ENCODE results near the gene FLT1.

FLT1 gene

DNA sequence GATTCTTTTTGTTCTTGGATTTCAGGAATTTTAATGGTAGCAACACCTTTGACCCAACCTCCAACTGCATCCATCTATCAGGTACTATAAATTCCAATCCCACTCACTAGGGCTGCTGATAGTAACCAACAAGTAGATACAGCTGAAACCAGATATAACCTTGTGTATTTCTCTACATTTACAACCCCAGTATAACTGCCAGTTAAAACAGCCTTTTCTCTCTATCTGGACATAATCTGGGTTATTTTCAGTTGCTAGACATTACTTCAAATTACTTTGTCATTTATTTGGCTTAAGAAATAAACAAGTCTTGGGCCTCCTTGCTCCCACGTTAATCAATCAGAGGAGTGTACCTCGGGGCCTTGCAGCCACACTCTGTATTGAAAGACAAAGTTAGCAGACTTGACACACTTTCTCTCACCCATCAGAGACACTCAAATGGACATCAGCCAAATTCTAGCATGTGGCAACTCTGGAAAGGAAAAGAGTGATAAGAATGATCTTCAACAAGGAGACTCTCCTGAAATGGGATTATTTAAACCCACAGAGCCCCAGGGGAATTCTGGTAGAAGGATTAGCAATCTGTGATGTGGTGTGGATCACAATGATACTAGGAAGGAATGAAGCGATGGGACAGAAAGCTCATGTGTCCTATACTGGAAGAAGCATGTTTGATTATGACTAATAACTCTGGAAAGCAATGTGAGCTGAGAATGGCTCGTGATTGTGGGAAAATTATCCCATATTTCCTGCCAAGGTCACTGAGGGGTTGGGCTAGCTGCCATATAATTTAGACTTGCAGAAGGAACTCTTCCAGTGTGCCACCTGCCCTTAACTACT, 157.5 kb downstream of the FLT1 start:
- DNase-seq, result no peak

DNA sequence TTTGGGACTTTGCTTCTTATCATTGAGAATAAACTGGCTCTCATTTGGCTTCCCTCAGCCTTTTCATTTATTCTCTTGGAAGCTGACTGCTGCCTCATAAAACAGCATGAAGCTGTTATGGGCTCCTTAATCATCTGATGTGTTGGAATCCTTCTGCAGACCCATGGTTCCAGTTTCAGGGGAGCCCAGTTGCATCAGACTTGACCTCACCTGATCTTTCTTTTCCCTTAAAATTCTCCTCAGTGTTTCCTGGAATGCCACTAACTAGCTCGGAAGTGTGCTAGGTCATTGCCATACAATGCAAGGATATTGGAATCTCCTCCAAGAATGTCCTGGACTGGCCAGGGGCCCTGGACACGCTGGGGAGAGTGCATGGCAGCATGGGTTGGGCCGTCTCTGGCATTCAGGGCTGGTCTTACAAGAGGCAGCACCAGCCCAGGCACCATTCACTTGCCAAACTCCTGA, 158.7 kb downstream of the FLT1 start:
- no peak for DNase-seq

DNA sequence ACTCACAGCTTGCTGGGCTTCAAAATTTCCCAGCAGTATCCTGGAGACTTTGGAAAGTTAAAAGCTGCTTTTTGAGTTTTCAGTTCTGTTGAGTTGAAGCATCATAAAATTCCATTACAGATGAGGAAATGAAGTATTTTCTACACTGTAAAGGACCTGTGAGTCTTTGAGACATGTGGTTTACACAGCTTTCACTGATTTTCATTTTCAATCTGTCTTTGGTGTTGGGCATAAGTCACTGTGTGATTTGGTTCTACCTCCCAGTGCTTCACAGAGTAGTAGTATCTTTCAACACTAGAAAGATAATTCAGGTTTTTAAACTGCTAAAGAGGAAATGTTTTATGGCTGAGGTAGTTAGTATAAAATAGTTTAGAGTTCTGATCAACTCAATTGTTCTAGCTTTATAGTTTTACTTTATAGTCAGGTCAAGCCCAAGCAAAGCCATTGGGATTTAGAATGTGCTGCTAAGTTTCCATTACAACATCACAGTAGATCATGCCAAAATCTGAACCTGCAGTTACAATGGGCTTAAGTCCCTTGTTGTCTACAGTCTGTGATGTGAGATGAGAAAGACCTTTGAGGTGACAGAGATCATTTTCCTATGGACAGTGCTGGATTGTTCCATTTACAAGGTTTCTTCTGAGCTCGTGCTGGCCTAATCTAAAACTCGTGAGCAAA, 161.6 kb downstream of the FLT1 start:
- no peak for DNase-seq

DNA sequence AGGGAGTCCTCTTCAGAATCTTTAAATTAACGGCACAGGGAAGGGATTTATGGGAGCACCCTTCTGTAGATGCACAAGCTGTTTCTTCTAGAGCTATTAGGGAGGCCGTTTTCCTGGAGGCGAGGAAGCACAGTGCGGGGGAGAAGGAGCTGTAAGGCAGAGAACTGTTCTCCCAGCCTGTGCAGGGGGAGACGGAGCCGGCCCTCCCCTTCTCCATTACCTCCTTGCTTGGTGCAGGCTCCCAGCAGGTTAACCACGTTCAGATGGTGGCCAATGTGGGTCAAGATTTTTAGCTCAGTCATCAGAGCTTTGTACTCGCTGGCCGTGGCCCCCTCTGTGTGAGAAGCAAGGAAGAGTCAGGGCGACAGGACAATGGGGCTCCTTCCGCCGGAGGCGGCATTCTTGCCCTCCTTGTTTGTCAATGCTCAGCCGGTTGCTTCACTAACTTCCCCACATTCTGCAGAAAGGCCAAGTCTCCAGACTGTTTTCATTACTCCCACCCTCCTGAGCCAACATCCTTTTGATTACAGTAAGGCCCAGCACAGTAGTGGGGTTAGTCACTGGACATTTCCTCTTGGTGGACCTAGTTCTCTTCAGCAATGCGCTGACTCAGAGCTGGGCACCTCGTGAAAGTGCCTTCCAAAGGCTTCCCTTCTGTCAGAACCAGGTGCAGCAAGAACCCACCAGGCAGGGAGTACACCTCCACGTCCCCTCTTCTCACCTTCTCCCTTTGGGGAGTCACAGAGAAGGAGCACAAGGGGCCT, 165.4 kb downstream of the FLT1 start:
- DNase-seq, result no peak

DNA sequence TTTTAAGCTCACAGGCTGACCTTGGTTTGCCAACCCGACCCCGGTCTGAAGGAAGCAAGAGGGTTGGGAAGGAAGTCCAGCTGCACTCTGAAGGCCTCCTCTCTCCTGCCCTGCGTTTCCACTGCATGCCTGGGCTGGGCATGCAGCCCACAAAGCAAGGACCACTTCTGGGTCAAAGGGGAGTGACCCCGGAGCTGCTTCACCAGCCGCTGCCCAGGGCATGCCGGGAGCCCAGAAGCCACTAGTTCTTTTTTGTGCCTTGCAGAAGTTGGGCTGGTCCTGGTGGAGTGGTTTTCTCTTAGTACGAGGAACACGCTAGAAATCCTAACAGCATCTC, 166.7 kb downstream of the FLT1 start:
- DNase-seq, result no peak

DNA sequence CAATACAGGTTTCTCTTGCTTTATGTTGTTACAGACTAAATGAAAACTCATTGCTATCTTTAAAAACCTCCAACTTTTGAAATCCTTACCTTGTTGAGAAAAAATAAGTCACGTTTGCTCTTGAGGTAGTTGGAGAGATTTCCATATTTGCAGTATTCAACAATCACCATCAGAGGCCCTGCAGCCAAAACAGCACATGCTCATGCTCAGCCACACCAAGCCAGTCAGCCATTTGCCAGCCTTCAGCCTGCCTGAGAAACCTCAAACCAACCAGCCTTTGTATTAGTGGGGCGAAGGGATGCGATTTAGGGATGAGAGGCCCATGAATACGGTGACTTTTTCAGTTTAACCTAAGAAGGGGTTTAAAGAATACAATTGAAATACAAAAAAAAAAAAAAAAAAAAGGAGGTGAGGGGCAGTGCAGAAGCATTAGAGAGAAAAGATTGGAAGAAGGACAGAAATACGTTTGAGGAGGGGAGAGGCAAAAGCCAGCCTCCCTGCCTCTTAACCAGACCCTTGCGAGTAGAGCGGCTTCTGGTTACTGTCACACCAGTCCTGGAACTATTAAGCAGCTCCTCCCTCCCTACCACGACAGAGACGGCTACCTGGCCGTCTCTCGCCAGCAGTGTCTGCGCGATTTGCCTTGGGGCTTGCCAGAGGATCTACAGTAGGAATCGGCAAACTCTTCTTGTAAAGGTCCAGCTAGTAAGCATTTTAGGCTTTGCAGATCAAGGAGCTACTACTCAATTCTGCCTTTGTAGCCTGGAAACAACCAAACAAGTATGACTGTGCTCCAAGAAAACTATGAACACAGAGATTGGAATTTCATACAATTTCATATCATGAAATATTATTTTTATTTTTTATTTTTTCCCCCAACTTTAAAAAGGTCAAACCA, 167.3 kb downstream of the FLT1 start:
- DNase-seq, result no peak

DNA sequence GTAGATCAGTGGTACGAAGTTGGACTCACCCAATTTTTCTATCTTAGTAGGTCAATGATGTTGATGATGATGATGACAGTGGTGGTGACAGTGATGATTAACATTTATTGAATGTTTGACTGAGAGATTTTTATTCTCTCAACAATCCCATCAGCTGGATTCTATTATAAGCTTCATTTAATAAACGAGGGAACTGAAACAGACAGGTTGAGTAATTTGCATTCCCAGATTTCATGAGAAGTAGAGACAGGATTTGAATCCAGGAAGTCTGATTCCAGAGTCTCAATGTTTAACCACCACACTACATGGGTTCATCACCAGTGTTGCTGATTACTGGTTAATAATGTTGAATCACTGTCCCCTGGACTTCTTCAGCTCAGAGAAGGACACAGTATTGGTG, 168.9 kb downstream of the FLT1 start:
- DNase-seq, result no peak

DNA sequence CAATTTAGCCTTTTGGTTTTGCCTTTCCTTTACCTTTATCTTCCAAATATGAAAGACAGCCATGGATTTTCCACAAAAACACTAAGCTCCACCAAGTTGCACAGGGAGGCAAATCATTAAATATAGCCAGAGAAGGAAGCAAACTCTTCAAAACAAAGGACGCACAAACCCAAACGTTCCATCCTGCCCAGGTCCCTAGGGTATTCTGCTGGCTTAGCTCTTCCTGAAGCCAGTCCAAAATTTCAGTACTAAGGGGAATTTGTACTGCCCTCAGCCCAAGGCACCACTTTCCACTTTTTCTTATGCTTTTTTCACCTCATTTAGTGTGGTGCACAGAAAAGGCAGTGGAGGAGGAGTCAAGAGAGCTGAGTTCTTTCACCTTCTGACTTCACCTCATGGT, 169.9 kb downstream of the FLT1 start:
- no peak for DNase-seq

DNA sequence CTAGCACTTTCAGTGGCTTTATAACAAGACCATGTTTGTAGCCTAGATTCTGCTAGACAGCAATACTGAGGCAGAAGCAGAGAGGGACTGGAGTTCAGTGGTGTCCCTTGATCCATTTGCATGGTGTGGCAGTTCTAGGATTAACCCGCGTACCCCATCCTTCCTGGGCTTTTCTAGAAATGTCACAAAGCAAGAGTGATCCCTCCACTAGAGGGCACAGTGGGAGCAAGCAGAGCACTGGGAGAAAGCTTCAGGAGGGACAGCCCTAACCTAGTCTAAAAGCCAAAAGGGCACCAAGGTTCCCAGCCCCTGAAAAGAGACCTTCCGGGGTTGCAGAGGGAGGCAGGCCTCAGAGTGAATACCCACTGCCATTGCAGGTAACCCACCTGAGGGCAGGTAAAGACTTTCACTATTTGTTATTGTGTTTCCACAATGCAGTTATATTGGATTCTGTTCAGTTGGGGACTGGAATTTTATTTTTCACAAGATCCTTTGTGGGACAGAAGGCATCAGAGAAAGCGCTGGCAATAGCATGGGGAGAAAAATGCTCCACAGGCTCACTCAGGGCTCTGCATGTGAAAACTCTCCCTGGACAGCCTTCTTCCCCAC, 170.6 kb downstream of the FLT1 start:
- DNase-seq, result peak; percentile 72

DNA sequence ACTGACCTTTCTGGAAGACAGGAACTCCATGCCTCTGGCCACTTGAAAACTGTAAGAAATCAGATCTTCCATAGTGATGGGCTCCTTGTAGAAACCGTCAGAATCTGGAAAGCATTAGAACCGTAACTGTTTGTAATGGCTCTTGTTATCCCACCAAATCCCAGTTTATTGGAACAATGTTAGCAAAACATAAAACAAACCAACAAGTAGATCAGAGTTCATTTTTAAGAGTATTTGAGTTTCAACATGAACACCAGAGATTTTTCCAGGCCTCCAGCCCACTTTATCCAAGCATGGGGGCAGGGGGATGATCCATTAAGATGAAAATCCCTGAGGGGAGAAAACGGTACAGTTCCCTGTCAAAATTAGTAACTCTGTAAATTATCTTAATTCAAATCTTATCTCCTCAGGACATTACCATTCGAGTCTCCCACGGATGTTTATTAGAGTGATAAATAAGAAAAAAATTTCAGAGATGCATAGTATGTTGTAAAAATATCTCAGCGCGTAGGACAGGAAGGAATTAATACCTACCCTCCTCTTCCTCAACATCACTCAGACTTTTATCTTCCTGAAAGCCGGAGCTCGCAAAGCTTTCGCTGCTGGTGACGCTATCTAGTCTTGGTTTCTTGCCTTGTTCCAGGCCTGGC, 172.5 kb downstream of the FLT1 start:
- DNase-seq, result no peak

DNA sequence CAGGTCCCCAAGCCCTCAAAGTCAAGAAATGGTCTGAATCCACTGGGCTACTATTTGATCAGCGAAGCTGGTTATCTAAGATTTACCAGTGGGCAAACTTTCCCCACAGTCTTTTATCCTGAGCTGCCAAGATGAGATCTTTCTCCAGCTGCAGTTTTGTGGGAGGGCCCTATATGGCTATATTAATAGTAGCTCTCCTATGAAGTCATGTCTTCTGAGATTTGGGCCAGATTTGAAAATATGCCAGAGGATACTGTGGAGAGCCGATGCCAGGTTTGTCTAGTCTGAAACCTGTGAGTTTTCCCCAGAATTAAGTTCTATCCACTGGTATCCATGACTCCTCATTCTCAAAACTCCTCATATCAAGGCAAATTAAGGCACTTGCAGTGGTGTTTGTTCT, 173.2 kb downstream of the FLT1 start:
- DNase-seq, result no peak

DNA sequence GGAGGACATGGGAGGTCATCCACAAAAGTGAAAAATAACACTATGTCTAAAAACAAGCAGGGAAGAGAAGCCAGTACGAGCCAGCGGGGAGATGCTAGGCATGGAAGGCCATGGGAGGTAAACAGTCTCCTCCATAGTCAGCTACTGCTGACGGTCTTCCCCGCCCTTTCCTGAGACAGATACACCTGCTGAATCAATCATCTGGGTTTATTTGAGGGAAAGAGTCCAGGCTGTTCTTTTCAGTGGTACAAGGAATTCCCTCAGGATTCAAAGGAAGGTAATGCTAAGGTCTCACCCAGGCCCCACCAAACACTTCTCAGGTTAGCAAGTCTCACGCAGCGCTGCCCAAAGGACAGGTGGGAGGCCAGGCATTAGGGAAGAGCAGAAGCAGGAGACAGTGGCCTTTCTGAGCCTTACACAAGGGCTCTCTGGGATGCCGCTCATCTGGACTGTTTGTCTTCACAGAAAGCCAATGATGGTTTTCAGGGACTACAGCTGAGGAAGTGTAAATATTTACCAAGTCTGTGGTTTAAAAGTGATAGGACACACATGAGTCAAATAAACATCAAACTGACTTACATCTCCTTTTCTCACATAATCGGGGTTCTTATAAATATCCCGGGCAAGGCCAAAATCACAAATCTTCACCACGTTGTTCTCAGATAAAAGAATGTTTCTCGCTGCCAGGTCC, 173.9 kb downstream of the FLT1 start:
- DNase-seq, result no peak

DNA sequence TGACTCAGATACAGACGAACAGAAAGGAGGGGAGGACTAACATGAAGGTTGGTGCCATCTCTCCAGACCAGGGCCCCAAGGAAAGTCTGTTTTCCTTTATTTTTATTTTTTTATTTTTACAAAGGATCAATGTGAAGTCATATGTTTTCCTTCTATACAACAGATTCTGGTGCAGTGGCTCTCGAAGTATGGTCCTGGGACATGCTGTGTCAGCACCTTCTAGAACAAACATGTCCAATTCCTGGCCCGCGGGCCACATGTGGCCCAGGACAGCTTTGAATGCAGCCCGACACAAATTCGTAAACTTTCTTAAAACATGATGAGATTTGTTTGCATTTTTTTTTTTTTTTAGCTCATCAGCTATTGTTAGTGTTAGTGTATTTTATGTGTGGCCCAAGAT, 174.7 kb downstream of the FLT1 start:
- DNase-seq, result no peak

DNA sequence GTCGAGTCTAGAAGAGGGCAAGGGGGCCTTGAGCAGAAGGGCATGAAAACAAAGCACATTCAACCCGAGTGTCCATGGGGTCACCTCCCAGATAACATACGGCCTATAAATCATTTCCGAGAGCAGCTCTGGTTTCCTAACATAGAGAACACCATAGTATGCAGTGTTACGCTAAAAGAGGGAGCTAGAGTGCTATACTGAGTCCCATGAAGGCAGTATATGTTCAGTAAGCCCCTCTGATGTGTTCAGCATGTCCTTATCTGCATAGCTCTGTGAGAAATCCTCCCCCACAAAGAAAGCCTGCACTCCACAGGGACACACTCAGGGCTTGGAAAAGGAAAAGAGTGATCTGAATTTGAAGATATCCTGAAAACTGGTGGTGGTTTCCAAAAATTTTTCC, 175.4 kb downstream of the FLT1 start:
- no peak for DNase-seq

DNA sequence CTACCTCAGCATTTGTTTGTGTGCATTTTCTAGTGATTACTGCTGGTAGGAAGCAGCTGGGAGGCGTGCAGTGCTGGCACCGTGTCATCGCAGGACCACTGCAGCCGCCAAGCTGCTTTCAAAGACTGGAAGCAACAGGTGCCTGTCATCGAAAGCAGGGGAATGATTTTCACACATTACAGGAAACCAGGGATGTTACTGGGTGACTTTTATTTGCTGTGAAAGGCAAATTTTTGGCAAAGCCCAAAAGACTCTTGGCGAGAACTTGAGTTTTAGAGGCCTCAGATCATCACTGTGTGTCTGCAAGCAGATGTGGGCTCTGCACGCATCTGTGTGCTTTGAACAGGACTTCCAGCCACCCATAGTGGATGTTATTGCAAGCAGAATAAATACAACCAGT, 176.4 kb downstream of the FLT1 start:
- DNase-seq, result no peak

DNA sequence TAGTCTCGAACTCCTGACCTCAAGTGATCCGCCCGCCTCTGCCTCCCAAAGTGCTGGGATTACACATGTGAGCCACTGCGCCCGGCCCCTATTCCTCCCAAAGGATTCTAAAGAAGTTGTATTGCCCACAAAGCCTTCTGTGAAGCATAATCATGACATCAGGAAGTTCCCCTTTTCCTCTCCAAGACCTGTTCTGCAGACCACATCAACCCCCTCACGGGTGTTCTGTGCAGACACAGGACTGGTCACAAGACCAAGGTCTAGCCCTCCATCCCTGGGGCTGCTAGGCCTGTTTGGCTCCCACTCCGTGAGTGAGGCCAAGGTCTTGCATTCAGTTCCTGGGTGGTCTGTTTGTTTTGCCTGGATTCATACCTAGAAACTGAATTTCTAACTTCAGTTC, 178.1 kb downstream of the FLT1 start:
- no peak for DNase-seq

DNA sequence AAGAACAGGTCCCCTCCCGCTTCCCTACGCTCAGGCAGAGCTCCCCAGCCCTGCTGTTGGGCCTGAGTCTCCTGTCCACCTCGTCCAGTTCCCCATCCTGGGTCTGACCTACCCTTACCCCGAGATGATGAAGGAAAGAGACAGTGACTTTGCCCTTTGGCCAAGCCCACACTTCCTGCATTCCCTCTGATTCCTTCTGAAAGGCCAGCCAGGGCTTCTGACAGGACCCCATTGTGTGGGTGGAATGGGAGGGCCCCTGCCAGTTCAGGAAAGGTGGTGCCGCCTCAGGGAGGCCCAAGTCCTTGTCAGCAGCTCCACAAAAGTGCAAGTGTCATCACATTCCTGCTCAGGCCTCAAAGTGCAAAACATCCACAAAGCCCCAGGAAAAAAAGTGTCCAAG, 178.8 kb downstream of the FLT1 start:
- no peak for DNase-seq

DNA sequence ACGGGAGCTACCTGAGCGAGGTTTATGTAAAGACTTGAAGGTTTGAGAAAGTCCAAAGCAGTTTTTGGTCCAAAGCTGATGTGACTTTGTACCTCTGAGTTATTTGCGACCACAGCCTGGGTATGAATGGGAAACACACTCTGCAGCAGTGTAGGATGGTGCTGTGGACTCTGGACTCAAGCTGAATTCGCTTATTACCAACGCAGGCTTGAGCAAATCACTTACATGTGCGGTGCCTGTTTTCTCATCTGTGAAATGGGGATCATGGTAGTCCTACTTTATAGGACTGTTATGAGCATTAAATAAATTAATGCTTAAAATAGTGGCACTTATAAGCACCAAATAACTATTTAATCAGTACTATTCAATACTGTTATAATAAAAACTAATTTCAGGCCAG, 180.0 kb downstream of the FLT1 start:
- no peak for DNase-seq

DNA sequence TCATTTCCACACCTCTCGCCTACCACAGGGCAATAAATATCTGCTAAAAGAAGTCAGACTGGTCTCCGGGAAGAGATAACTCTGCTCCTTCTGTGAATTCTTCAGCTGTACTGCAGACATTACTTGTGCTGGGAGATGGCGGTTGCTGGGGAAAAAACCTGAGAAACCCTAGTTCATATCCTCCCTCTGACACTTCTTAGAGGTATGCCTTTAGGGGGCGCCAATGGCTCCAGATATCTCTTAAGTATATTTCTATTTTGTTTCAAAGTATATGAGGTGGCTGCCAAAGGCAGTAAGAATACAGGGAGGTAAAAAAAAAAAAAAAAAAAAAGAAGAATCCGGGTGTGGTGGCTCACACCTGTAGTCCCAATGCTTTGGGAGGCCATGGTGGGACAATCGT, 181.3 kb downstream of the FLT1 start:
- no peak for DNase-seq

DNA sequence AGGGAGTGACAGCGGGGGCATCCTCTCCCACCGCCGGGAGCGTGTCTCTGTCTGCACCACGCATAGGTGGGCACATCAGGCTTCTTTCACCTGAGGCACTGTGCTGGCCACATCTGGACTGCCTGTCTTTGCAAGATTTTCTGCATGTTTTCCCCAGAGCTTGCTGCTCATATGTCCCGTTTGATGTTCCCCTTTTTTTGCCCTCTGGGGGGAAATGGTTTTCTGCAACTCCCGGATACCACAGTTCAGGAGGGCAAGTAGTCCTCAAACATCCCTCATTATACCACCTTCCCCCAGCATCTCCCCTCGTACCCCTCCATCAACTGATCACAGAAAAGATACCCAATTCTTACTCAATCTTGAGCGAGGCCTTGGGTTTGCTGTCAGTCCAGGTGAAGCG, 188.6 kb downstream of the FLT1 start:
- DNase-seq, result no peak

DNA sequence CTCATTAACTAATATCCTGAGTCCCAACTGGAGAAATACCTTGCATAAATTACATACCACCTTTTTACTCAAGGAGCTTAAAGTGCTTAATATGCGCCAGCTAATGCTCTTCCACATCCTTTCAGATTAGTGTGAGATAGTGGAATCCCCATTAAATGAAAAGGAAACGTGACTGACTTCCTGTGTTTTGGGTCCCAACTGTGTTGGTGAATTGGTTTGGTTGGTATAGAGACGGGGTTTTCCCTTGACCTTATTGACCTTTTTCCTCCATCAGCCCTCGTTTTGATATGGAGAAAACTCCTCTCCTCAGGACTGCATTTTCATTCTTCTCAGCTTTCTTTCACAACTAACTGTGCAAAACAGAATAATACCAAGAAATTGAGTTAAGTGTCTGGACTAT, 193.1 kb downstream of the FLT1 start:
- no peak for DNase-seq
